Peyer's patch (tissue), 4 donors: Measurements from ENCODE around the gene TNC.

Experiments
- POLR2A ChIP-seq, 2 donors: fragments of 450-650 bp; IDR thresholded peaks; one replicate each; pipeline ENCODE4 v1.5.1; 2017; ENCODE audit warnings: antibody characterized with exemption in 2 of 2, mild to moderate bottlenecking in 2 of 2, moderate library complexity in 2 of 2
- TF ChIP-seq, protein P1 (sequence below), 6 experiments: fragments of 450-650 bp in 4 of 6; fragments of 200-600 bp in 2 of 6; sonication (generic) in 1 of 6; IDR thresholded peaks; one replicate each; pipeline ENCODE4 v1.5.1; 2017 to 2019; ENCODE audit warnings: antibody characterized with exemption in 6 of 6, mild to moderate bottlenecking in 3 of 6, moderate library complexity in 1 of 6

GRCh38 chr9:115157245-115157674 lies 39.3 kb upstream of the TNC start:
- TF ChIP-seq, protein P1, sequence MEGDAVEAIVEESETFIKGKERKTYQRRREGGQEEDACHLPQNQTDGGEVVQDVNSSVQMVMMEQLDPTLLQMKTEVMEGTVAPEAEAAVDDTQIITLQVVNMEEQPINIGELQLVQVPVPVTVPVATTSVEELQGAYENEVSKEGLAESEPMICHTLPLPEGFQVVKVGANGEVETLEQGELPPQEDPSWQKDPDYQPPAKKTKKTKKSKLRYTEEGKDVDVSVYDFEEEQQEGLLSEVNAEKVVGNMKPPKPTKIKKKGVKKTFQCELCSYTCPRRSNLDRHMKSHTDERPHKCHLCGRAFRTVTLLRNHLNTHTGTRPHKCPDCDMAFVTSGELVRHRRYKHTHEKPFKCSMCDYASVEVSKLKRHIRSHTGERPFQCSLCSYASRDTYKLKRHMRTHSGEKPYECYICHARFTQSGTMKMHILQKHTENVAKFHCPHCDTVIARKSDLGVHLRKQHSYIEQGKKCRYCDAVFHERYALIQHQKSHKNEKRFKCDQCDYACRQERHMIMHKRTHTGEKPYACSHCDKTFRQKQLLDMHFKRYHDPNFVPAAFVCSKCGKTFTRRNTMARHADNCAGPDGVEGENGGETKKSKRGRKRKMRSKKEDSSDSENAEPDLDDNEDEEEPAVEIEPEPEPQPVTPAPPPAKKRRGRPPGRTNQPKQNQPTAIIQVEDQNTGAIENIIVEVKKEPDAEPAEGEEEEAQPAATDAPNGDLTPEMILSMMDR (IDR thresholded peaks at IDR 0.05) = no peak
- TF ChIP-seq POLR2A (IDR thresholded peaks at IDR 0.05) = no peak
